OCI-LY7 (cell line): ENCODE measurements around the gene AKR1C8.

ENCODE experiments used
- CTCF ChIP-seq: fragments of 200-600 bp; sonication (generic); conservative IDR thresholded peaks from 2 replicates; pipeline ENCODE4 v1.5.1; 2014; ENCODE audit warnings: mild to moderate bottlenecking, antibody characterized with exemption, low read length, moderate library complexity, mixed read lengths
- EZH2phosphoT487 ChIP-seq: fragments of 200-600 bp; sonication (generic); IDR thresholded peaks from 2 replicates; pipeline ENCODE4 v1.6.1; 2018; ENCODE audit warnings: low read depth, borderline replicate concordance, mild to moderate bottlenecking, mixed run types, antibody characterized with exemption, low read length, moderate library complexity, mixed read lengths

- TF ChIP-seq CTCF: no peak
- no peak for TF ChIP-seq EZH2phosphoT487
Measured at GRCh38 chr10:5117026-5117425, 67.9 kb downstream of the AKR1C8 start.
